Psoas muscle (tissue), 8 donors: ENCODE results near the gene NAT14. TPM values are rescaled to one million over a fixed set of nuclear protein-coding genes. Genes with fewer than 3 reads are reported as not detected.

Source experiments
- ATAC-seq, 4 donors: fragments of 200-7000 bp; cut with Tn5 transposase; one replicate each; pipeline ENCODE4 v1.9.1; 2020; ENCODE audit warnings: moderate library complexity in 3 of 4, mild to moderate bottlenecking in 2 of 4
- DNase-seq, 2 donors: peaks; one replicate each; pipeline ENCODE4 v3.0.0-alpha.2; 2020
- H3K27ac ChIP-seq: fragments of 200-600 bp; one replicate; pipeline ENCODE4 v1.8.0; 2022
- H3K27me3 ChIP-seq, 3 donors: fragments of 200-600 bp in 1 of 3; one replicate each; pipeline versions ENCODE4 v1.6.1 to v1.8.0; 2013 to 2022; ENCODE audit warnings: low read length in 2 of 3, mild to moderate bottlenecking in 2 of 3, moderate library complexity in 1 of 3; ENCODE audit not compliant: insufficient read depth in 3 of 3
- H3K36me3 ChIP-seq, 2 donors: fragments of 200-600 bp in 1 of 2; one replicate each; pipeline versions ENCODE4 v1.6.1 to v1.8.0; 2013 to 2022; ENCODE audit warnings: low read depth in 1 of 2, mild to moderate bottlenecking in 1 of 2, moderate library complexity in 1 of 2; ENCODE audit not compliant: insufficient read depth in 1 of 2
- H3K4me1 ChIP-seq: fragments of 200-600 bp; one replicate; pipeline ENCODE4 v1.8.0; 2022
- H3K4me3 ChIP-seq: fragments of 200-600 bp; one replicate; pipeline ENCODE4 v1.8.0; 2022; ENCODE audit warnings: mild to moderate bottlenecking
- H3K9me3 ChIP-seq: fragments of 200-600 bp; one replicate; pipeline ENCODE4 v1.8.0; 2022
- WGBS, 3 donors: extraction: QIAGEN DNeasy Blood & Tissue Kit; methylation state at CpG; one replicate each; pipeline versions ENCODE4 v1.1.6 to v1.1.7; 2013; 5-methylcytosine and 5-hydroxymethylcytosine counted together
- intact Hi-C, 2 donors: fragments of 100-400 bp; cut with DNase I; formaldehyde crosslinking; loops; one replicate each; pipeline versions ENCODE4 v1.11.0 to v1.14.2; 2022
- polyA plus RNA-seq, 3 donors: library from polyadenylated mRNA; stranded (reverse); fragments of 200-250 nt; gene quantifications; one replicate each; pipeline ENCODE4 v1.2.3, GENCODE V29; 2013
- total RNA-seq, 4 donors: library from RNA; stranded (reverse); fragmentation: NEBNext Ultra II Directional in 2 of 4; extraction: Animal tissue kit (Norgen Biotek cat#: 25700) in 2 of 4; gene quantifications; one replicate each; pipeline versions ENCODE4 v1.2.1 to v1.2.4, GENCODE V29; 2021 to 2023
- TF ChIP-seq, protein P1 (sequence below): fragments of 200-600 bp; IDR thresholded peaks from one replicate; pipeline ENCODE4 v1.8.0; 2022; ENCODE audit warnings: antibody characterized with exemption
- donor health status: healthy with polysubstance abuse.
- donor health status: DM: no; HTN: no; CAD: no; lungs with moderate emphysema.
- donor health status: Bipolar disorder and iron deficiency.
- donor health status: healthy.
- donor health status: DM: yes; HTN: yes; CAD: no.
- donor health status: DM: no; HTN: no; CAD: no.
- donor health status: DM: no; HTN: no; CAD: no.
- donor health status: DM: yes; HTN: yes; CAD: no.

NAT14 gene
- total and polyA plus RNA-seq, 7 donors, result 2.0 to 6.3 (median 3.6) TPM

DNA sequence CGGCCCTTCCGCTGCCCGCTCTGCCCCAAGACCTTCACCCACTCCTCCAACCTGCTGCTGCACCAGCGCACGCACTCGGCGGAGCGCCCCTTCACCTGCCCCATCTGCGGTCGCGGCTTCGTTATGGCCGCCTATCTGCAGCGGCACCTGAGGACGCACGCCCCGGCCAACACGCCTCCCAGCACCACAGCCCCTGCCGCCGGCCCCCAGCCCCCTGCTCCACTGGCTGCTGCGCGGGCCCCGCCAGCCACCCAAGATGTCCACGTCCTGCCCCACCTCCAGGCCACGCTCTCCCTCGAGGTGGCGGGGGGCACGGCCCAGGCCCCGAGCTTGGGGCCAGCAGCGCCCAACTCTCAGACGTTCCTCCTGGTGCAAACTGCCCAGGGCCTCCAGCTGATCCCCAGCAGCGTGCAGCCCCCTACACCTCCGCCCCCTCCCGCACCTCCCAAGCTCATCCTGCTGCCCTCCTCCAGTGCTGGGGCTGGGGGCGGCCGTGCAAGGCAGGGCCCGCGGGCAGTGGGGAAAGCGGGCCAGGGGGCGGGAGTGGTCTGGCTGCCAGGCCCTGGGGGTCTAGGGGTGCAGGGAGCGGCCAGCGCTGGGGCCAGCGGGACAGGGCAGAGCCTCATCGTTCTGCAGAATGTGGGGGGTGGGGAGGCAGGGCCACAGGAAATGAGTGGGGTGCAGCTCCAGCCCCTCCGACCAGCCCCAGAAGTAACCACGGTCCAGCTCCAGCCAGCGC, 1.9 kb upstream of the NAT14 start:
- DNase-seq (peak in 1 of 2 donors; percentile 53), ATAC-seq (no peak)
- Histone ChIP-seq H3K9me3 (no peaks in the 10 kb centered on the region), H3K4me3 (no peak overlapping the region), H3K36me3 (peaks cover 0 to 18% of the 10 kb centered on the region in 2 donors), H3K4me1 (peaks cover 12% of the 10 kb centered on the region), H3K27me3 (peaks cover 0 to 6% (median 0%) of the 10 kb centered on the region in 3 donors), H3K27ac (no peak overlapping the region)
- TF ChIP-seq, protein P1, sequence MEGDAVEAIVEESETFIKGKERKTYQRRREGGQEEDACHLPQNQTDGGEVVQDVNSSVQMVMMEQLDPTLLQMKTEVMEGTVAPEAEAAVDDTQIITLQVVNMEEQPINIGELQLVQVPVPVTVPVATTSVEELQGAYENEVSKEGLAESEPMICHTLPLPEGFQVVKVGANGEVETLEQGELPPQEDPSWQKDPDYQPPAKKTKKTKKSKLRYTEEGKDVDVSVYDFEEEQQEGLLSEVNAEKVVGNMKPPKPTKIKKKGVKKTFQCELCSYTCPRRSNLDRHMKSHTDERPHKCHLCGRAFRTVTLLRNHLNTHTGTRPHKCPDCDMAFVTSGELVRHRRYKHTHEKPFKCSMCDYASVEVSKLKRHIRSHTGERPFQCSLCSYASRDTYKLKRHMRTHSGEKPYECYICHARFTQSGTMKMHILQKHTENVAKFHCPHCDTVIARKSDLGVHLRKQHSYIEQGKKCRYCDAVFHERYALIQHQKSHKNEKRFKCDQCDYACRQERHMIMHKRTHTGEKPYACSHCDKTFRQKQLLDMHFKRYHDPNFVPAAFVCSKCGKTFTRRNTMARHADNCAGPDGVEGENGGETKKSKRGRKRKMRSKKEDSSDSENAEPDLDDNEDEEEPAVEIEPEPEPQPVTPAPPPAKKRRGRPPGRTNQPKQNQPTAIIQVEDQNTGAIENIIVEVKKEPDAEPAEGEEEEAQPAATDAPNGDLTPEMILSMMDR, result no peak
- intact Hi-C loops, result no loop called here
- WGBS, 3 donors, result 92 to 95% (median 93%) methylated on average over 39 to 47 of the region's 47 CpGs

DNA sequence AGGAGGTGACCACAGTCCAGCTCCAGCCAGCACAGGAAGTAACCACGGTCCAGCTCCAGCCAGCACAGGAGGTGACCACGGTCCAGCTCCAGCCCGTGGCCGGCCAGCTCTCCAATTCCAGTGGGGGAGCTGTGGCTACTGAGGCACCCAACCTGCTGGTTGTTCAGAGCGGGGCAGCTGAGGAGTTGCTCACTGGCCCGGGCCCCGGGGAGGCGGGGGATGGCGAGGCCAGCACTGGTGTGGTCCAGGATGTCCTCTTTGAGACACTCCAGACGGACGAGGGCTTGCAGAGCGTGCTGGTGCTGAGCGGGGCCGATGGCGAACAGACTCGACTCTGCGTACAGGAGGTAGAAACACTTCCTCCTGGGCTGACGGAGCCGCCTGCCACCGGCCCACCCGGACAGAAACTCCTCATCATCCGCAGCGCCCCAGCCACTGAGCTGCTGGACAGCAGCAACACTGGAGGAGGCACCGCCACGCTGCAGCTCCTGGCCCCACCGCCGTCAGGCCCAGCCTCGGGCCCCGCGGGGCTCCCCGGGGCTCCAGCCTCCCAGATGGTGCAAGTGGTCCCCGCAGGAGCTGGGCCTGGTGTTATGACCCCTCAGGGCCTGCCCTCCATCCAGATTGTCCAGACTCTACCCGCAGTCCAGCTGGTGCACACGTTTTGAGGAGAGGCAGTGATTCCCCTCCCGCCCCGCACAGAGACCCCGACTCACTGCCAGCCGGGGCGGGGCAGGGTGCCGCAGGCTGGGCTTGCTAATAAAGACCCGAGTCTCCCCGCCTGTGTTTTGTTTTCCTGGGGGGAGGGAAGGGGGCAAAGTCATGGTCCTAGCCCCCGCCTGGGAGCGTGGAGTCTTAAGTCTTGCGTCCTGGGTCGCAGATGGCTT, 1.0 kb upstream of the NAT14 start:
- Histone ChIP-seq H3K27ac (no peak overlapping the region), H3K4me1 (peaks cover 9% of the 10 kb centered on the region), H3K9me3 (no peaks in the 10 kb centered on the region), H3K27me3 (peaks cover 0 to 6% (median under 1%) of the 10 kb centered on the region in 3 donors), H3K36me3 (peaks cover 0 to 18% of the 10 kb centered on the region in 2 donors), H3K4me3 (peak overlapping the region; percentile 69)
- TF ChIP-seq, protein P1, result no peak
- WGBS, 3 donors, result 67 to 78% (median 74%) methylated on average over 35 to 46 of the region's 46 CpGs
- DNase-seq, result no peak
- intact Hi-C loops, result no loop called here
- ATAC-seq, result no peak

- TF ChIP-seq, protein P1, result no peak
- DNase-seq, result peak in 1 of 2 donors; percentile 53
Measured at GRCh38 chr19:55485439-55486011, 537 bp downstream of the NAT14 start.

DNA sequence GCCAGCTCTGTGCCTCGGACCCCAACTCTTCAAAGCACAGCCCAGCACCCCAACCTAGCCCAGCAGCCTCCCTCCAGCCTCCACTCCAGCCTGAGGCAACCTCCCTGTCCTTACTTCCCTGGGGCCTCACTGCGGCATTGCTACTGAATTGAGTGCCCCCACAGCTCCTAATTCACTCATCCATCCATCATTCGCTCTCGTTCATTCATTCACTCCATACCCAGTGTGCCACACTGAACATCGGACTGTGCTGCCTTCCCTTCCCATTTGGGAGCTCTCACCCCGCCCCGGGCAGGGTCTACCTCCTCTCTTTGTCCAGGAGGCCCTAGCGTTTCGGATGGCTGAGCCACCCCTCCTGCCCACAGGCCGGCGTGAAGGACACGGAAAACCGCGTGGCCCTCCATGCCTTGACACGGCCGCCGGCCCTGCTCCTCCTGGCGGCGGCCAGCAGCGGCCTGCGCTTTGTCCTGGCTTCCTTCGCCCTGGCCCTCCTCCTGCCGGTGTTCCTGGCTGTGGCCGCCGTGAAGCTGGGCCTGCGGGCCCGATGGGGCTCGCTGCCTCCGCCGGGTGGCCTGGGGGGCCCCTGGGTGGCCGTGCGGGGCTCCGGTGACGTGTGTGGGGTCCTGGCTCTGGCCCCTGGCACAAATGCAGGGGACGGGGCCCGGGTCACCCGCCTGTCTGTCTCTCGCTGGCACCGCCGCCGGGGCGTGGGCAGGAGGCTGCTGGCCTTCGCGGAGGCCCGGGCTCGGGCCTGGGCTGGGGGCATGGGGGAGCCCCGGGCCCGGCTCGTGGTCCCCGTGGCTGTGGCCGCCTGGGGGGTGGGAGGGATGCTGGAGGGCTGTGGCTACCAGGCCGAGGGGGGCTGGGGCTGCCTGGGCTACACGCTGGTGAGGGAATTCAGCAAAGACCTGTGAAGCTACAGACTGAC, 1.3 kb downstream of the NAT14 start:
- intact Hi-C loops, result no loop called here
- Histone ChIP-seq H3K27me3 (peaks cover 0 to 11% (median 5%) of the 10 kb centered on the region in 3 donors), H3K4me3 (peak overlapping the region; percentile 47), H3K27ac (peak overlapping the region; percentile 73), H3K36me3 (peaks cover 0 to 17% of the 10 kb centered on the region in 2 donors), H3K9me3 (no peaks in the 10 kb centered on the region), H3K4me1 (peaks cover 9% of the 10 kb centered on the region)
- ATAC-seq (peak; percentile 3 to 54 (median 31)), DNase-seq (peak in 1 of 2 donors; percentile 65)
- WGBS, 3 donors, result 29 to 61% (median 38%) methylated on average over 51 to 53 of the region's 53 CpGs
- TF ChIP-seq, protein P1, result peak; percentile 28

More at GRCh38 chr19:55485439-55486011, 537 bp downstream of the NAT14 start:
- intact Hi-C loops, result no loop called here
- H3K27ac ChIP-seq, result peak overlapping the region; percentile 69
- peaks cover 9% of the 10 kb centered on the region for H3K4me1 ChIP-seq
- peak in 1 of 4 donors; percentile 1 for ATAC-seq
- peak overlapping the region; percentile 69 for H3K4me3 ChIP-seq
- no peaks in the 10 kb centered on the region for H3K9me3 ChIP-seq
- 21 to 27% (median 23%) methylated on average over 17 to 18 of the region's 18 CpGs for WGBS, 3 donors
- H3K36me3 ChIP-seq, result peaks cover 0 to 18% of the 10 kb centered on the region in 2 donors
- H3K27me3 ChIP-seq, result peaks cover 0 to 9% (median 5%) of the 10 kb centered on the region in 3 donors
